ENCODE results near the gene FAT1.
"Not testable (repeated sequence)": the region's sequence is repeated elsewhere in the genome, so short reads cannot be mapped to it uniquely, and the experiment has no call there.

The FAT1 gene

DNA sequence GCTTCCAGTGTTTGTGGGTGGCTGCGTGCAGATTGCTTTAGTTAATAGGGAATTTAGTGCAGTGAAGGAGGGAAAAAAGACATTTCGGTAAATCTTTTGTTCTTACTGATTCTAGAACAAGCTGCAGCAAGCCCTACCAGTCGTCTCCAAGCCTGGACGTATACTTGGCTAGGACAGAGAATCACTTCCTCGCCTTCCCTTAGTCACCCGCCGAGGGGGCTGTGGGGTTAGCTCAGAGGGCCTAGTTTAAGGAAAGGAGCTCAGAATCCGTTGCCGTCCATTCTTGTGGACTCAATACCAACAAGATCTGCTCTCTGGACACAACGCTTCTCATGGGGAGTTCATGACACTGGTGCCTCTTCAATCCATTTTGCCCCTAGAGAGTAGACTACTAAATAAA lies 36.3 kb upstream of the FAT1 start:
- no peak overlapping the region for H3K27ac ChIP-seq
- TF ChIP-seq, protein P1, sequence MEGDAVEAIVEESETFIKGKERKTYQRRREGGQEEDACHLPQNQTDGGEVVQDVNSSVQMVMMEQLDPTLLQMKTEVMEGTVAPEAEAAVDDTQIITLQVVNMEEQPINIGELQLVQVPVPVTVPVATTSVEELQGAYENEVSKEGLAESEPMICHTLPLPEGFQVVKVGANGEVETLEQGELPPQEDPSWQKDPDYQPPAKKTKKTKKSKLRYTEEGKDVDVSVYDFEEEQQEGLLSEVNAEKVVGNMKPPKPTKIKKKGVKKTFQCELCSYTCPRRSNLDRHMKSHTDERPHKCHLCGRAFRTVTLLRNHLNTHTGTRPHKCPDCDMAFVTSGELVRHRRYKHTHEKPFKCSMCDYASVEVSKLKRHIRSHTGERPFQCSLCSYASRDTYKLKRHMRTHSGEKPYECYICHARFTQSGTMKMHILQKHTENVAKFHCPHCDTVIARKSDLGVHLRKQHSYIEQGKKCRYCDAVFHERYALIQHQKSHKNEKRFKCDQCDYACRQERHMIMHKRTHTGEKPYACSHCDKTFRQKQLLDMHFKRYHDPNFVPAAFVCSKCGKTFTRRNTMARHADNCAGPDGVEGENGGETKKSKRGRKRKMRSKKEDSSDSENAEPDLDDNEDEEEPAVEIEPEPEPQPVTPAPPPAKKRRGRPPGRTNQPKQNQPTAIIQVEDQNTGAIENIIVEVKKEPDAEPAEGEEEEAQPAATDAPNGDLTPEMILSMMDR (conservative IDR thresholded peaks at IDR 0.05), result no peak
- TF ChIP-seq ZFX (IDR thresholded peaks at IDR 0.05), result no peak

DNA sequence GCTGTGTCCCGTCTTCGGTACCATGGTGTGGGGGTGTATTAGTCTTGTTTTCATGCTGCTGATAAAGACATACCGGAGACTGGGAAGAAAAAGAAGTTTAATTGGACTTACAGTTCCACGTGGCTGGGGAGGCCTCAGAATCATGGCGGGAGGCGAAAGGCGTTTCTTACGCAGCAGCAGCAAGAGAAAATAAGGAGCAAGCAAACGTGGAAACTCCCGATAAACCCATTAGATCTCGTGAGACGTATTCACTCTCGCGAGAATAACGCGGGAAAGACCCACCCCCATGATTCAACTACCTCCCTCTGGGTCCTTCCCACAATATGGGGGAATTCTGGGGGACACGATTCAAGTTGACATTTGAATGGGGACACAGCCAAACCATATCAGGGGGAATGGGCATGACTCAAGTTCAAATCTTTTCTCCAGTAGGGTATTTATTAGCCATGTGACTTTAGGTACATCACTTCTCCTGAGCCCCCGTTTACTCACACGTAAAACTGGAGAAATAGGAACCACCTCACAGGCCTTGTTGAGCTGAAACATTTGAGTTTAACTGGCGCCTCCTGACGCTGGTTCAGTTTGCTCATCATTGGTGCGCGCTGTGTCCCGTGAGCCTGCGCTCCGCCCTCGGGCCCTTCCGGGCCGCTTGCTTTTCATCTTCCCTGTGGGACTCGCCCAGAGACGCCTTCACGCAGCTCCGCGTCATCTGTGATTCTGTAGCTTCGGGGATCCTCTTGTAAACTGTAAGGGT lies 35.5 kb upstream of the FAT1 start:
- H3K27ac ChIP-seq, result no peak overlapping the region
- TF ChIP-seq ZFX (IDR thresholded peaks at IDR 0.05), result no peak
- TF ChIP-seq, protein P1 (conservative IDR thresholded peaks at IDR 0.05), result no peak

DNA sequence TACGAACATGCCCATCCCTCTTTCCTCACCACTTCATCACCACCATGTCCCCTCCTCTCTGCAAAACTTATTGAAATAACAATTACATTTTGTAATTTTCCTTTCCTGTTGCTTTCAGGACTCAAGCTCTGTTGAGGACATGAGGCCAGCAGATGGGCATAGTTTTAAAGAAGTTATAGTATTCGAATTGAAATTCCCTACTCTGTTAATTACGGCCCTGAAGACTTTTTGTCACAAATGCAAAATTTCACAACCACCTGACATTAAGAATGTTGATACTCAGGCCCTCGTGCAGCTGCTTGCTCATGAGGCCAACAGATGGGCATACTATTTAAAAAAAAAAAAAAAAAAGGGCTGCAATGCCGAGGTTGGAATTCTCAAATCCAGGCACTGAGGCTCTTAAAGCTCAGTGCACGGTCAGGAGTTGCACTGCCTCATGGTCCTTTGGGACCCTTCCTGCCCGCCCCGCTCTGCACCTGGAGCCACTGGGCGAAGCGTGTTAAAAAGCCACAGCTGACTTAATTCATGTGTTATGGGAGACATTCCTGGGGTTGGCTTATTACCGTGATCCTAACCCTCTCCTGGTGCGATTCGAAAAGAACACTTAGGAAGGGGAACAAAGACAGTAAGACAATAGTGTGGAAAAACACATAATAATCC lies 34.2 kb upstream of the FAT1 start:
- no peak overlapping the region for H3K27ac ChIP-seq
- no peak for TF ChIP-seq ZFX (IDR thresholded peaks at IDR 0.05)
- TF ChIP-seq, protein P1 (conservative IDR thresholded peaks at IDR 0.05), result no peak

DNA sequence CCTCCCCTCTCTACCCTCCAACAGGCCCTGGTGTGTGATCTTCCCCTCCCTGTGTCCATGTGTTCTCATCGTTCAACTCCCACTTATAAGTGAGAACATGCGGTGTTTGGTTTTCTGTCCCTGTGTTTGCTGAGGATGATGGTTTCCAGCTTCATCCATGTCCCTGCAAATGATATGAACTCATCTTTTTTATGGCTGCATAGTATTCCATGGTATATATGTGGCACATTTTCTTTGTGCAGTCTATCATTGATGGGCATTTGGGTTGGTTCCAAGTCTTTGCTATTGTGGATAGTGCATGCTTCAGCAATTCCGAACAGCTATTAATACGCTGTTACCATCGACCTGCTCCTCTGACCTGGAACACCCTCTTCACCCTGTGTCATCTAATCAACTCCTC lies 32.9 kb upstream of the FAT1 start:
- H3K27ac ChIP-seq, result not testable (repeated sequence)

DNA sequence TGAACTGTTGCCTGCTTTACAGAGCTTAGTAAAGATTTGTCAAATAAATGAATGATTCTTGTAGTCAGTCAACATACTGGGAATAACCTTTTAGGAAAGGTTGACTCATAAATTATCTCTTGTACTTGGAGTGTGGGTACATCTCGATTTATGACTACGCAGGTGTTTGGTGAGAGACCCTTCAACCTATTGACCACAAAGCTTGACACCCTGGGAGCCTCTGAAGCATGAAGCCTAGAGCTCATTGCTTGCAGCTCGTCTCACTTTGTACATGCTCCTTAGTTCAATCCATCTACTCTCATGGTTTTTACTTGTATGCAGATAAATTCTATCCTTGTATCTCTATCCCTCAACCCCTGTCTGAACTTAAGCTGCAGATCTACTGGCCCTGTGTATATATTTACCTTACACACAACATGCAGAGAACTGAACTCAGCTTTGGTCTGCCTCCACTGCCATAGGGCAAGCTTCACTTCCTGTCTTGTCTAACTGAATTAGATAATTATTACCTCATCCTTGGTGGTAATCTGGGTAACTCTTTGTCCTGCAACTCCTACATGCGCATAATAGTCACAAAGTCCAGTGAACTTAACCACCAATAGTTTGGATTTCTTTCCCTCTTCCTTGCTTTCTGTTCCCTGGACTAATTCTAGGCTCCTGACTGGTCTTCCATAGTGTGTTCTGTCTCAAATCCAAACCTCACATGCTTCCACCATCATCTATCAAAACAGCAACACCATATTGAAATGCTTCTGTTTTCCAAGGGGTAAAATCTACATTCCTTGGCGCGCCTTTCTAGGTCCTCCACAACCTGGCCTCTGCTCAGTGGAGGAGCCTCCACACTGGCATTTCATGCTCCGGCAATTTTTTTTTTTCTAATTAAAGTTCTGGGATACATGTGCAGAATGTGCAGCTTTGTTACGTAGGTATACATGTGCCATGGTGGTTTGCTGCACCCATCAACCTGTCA lies 32.2 kb upstream of the FAT1 start:
- TF ChIP-seq, protein P1 (conservative IDR thresholded peaks at IDR 0.05), result no peak
- TF ChIP-seq ZFX (IDR thresholded peaks at IDR 0.05), result no peak
- H3K27ac ChIP-seq, result no peak overlapping the region

DNA sequence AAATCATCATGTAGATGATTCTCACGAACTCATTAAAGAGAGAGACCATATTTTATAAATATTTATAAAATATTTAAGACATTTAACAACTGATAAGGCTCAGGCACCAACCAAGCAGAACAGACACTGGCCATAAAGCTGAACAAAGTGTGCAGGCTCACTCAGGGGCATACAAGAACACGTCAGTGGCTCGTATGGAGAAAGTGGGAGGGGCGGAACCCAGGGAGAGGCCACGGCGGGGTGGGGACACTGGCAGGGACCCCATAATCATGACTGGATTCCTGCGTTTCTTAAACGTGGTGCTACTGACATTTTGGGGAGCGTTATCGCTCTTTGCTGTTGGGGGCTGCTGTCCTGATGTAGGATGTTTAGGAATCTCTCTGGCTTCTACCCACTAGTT lies 31.3 kb upstream of the FAT1 start:
- H3K27ac ChIP-seq, result no peak overlapping the region
- no peak for TF ChIP-seq ZFX (IDR thresholded peaks at IDR 0.05)
- TF ChIP-seq, protein P1 (conservative IDR thresholded peaks at IDR 0.05), result no peak

DNA sequence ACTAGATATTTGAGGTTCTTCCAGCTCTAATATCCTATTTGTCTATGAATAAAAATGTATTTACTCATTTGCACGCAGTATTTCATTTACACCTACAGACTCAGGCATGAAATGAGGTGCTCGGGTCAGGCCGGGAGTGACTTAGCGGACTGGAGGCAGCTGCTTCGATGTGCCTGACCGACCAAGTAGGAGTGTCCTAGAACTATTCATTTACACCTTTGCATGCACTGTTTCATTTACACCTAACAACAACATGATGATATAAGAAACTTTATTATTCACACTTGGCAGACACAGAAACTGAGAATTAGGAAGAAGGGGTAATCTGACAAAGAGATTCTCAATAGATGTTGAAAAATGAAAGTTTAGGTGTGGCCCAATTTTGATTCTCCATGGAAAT lies 28.7 kb upstream of the FAT1 start:
- no peak overlapping the region for H3K27ac ChIP-seq
- TF ChIP-seq, protein P1 (conservative IDR thresholded peaks at IDR 0.05), result no peak
- TF ChIP-seq ZFX (IDR thresholded peaks at IDR 0.05), result no peak

Measured in C4-2B (cell line).